CD14-positive monocyte (primary cell): Measurements from ENCODE around the gene GZMB. TPM values are rescaled to one million over a fixed set of nuclear protein-coding genes. Genes with fewer than 3 reads are reported as not detected.

Experiments
- DNase-seq, 3 donors: peaks; one replicate each; pipeline ENCODE4 v3.0.0-alpha.2; 2011 to 2022
- H2AFZ ChIP-seq: 2 replicates; pipeline ENCODE4 v1.6.0; 2012; ENCODE audit warnings: mild to moderate bottlenecking, low read depth, low read length, inconsistent platforms; ENCODE audit not compliant: insufficient read depth, poor library complexity, severe bottlenecking
- H3K27ac ChIP-seq, 2 donors: 1 replicate in 1 of 2; 2 replicates in 1 of 2; pipeline ENCODE4 v1.5.1; 2012 to 2013; ENCODE audit warnings: low read length in 2 of 2, control low read depth in 1 of 2, inconsistent platforms in 1 of 2, low read depth in 1 of 2, mild to moderate bottlenecking in 1 of 2
- H3K27me3 ChIP-seq, 2 donors: one replicate each; pipeline versions ENCODE4 v1.6.0 to v1.6.1; 2011 to 2013; ENCODE audit warnings: low read length in 2 of 2; ENCODE audit not compliant: control insufficient read depth in 2 of 2, insufficient read depth in 2 of 2
- H3K36me3 ChIP-seq, 2 donors: replicated peaks in 1 of 2; 1 replicate in 1 of 2; 2 replicates in 1 of 2; pipeline versions ENCODE4 v1.5.1 to v1.6.1; 2012 to 2013; ENCODE audit warnings: low read length in 2 of 2, control low read depth in 1 of 2, inconsistent platforms in 1 of 2, mild to moderate bottlenecking in 1 of 2; ENCODE audit not compliant: insufficient read depth in 2 of 2, control insufficient read depth in 1 of 2
- H3K4me1 ChIP-seq, 2 donors: 1 replicate in 1 of 2; 2 replicates in 1 of 2; pipeline versions ENCODE4 v1.5.1 to v1.6.1; 2012 to 2013; ENCODE audit warnings: low read length in 2 of 2, control low read depth in 1 of 2, inconsistent platforms in 1 of 2, mild to moderate bottlenecking in 1 of 2, moderate library complexity in 1 of 2; ENCODE audit not compliant: insufficient read depth in 2 of 2, control insufficient read depth in 1 of 2
- H3K4me2 ChIP-seq: replicated peaks from 2 replicates; pipeline ENCODE3; 2012; ENCODE audit warnings: low read length, moderate library complexity, mild to moderate bottlenecking; ENCODE audit not compliant: poor library complexity, severe bottlenecking; ENCODE audit errors: extremely low read depth
- H3K4me3 ChIP-seq, 3 experiments: fragments of 200-600 bp in 1 of 3; sonication (generic) in 1 of 3; replicated peaks in 1 of 3; 1 replicate in 2 of 3; 2 replicates in 1 of 3; pipeline ENCODE4 v1.5.1; 2011 to 2013; ENCODE audit warnings: low read length in 3 of 3, mild to moderate bottlenecking in 3 of 3, control low read depth in 2 of 3, low read depth in 2 of 3, inconsistent platforms in 1 of 3, moderate library complexity in 1 of 3
- H3K79me2 ChIP-seq: 2 replicates; pipeline ENCODE4 v1.6.0; 2012; ENCODE audit warnings: mild to moderate bottlenecking, control low read depth, inconsistent platforms, low read length, moderate library complexity; ENCODE audit not compliant: insufficient read depth
- H3K9ac ChIP-seq: 2 replicates; pipeline ENCODE4 v1.6.0; 2017; ENCODE audit warnings: low read length, mild to moderate bottlenecking; ENCODE audit not compliant: insufficient read depth, poor library complexity, severe bottlenecking
- H3K9me3 ChIP-seq, 2 donors: replicated peaks in 1 of 2; 1 replicate in 1 of 2; 2 replicates in 1 of 2; pipeline versions ENCODE4 v1.5.1 to v1.6.1; 2012 to 2013; ENCODE audit warnings: low read length in 2 of 2, control low read depth in 1 of 2; ENCODE audit not compliant: control insufficient read depth in 1 of 2, insufficient read depth in 1 of 2
- H4K20me1 ChIP-seq: 2 replicates; pipeline ENCODE4 v1.6.0; 2012; ENCODE audit warnings: mild to moderate bottlenecking, low read length, control low read depth, moderate library complexity; ENCODE audit not compliant: insufficient read depth
- H3K27ac Mint-ChIP-seq, 7 donors: one replicate each; pipeline ENCODE4 v1.8.0; 2020; ENCODE audit warnings: mild to moderate bottlenecking in 7 of 7, mixed read lengths in 7 of 7, moderate library complexity in 6 of 7, inconsistent platforms in 2 of 7
- H3K27me3 Mint-ChIP-seq, 3 donors: one replicate each; pipeline ENCODE4 v1.8.0; 2021 to 2022; ENCODE audit warnings: low read depth in 3 of 3, mild to moderate bottlenecking in 3 of 3, mixed read lengths in 3 of 3, moderate library complexity in 3 of 3, inconsistent platforms in 1 of 3
- H3K36me3 Mint-ChIP-seq, 2 donors: one replicate each; pipeline ENCODE4 v1.8.0; 2020; ENCODE audit warnings: mixed read lengths in 2 of 2, inconsistent platforms in 1 of 2, mild to moderate bottlenecking in 1 of 2
- H3K4me1 Mint-ChIP-seq: one replicate; pipeline ENCODE4 v1.8.0; 2020; ENCODE audit warnings: mild to moderate bottlenecking, mixed read lengths
- H3K4me3 Mint-ChIP-seq, 2 donors: one replicate each; pipeline ENCODE4 v1.8.0; 2020; ENCODE audit warnings: mild to moderate bottlenecking in 2 of 2, mixed read lengths in 2 of 2, moderate library complexity in 1 of 2
- H3K9me3 Mint-ChIP-seq, 7 donors: one replicate each; pipeline ENCODE4 v1.8.0; 2020 to 2022; ENCODE audit warnings: mixed read lengths in 7 of 7, mild to moderate bottlenecking in 6 of 7, moderate library complexity in 6 of 7, inconsistent platforms in 2 of 7
- CTCF ChIP-seq: fragments of 200-600 bp; IDR thresholded peaks from one replicate; pipeline ENCODE4 v1.8.0; 2022; ENCODE audit warnings: antibody characterized with exemption, mild to moderate bottlenecking
- WGBS: methylation state at CpG from one replicate; pipeline ENCODE4 v1.1.5; 2013; ENCODE audit warnings: missing lambda C conversion rate; ENCODE audit not compliant: insufficient coverage; 5-methylcytosine and 5-hydroxymethylcytosine counted together
- intact Hi-C, 2 donors: fragments of 100-400 bp; cut with micrococcal nuclease; formaldehyde crosslinking; loops; one replicate each; pipeline versions ENCODE4 v1.15.0 to v1.15.1; 2023
- polyA plus RNA-seq, 3 donors: library from polyadenylated mRNA; depleted of rRNA in 1 of 3; unstranded in 2 of 3; stranded (reverse) in 1 of 3; fragments of 300-500 nt in 2 of 3; fragments of >200 nt in 1 of 3; fragmentation: Illumina TruSeq in 2 of 3; gene quantifications; 1 replicate in 2 of 3; 2 replicates in 1 of 3; pipeline ENCODE4 v1.2.3, GENCODE V29; 2012 to 2021

GZMB gene
- polyA plus RNA-seq, 3 donors = 1.0 to 1.3 TPM; not detected in 1

GRCh38 chr14:24674204-24674970 lies 40.4 kb upstream of the GZMB start:
- Histone ChIP-seq H3K4me2 (peak overlapping the region; percentile 63), H3K4me3 (peak overlapping the region in 1 of 3 experiments; percentile 50), H3K79me2 (no peaks in the 10 kb centered on the region), H3K27ac (peak overlapping the region in 1 of 2 donors; percentile 30), H3K36me3 (no peaks in the 10 kb centered on the region), H2AFZ (no peak overlapping the region), H3K27me3 (no peaks in the 10 kb centered on the region), H3K4me1 (peaks cover 31 to 35% of the 10 kb centered on the region in 2 donors), H3K9ac (no peak overlapping the region), H3K9me3 (no peaks in the 10 kb centered on the region), H4K20me1 (no peaks in the 10 kb centered on the region)
- peak in 2 of 3 donors; percentile 38 to 54 for DNase-seq
- TF ChIP-seq CTCF = no peak
- H3K27ac Mint-ChIP-seq = peak overlapping the region in 3 of 7 donors; percentile 41 to 64 (median 50)
- peaks cover 30% of the 10 kb centered on the region for H3K4me1 Mint-ChIP-seq
- H3K36me3 Mint-ChIP-seq = no peaks in the 10 kb centered on the region
- intact Hi-C loops = no loop called here
- peaks cover 0 to 6% (median 1%) of the 10 kb centered on the region in 3 donors for H3K27me3 Mint-ChIP-seq
- WGBS = 0% methylated on average over 1 of the region's 5 CpGs
- H3K9me3 Mint-ChIP-seq = peaks cover 0 to 2% (median 0%) of the 10 kb centered on the region in 7 donors
- H3K4me3 Mint-ChIP-seq = peak overlapping the region; percentile 24 to 85

- no peaks in the 10 kb centered on the region for H3K36me3 ChIP-seq
- peak overlapping the region in 2 of 3 experiments; percentile 25 to 50 for H3K4me3 ChIP-seq
- H3K79me2 ChIP-seq = no peaks in the 10 kb centered on the region
- no peaks in the 10 kb centered on the region for H4K20me1 ChIP-seq
- no peak overlapping the region for H3K9ac ChIP-seq
- peaks cover 0 to 2% (median 0%) of the 10 kb centered on the region in 7 donors for H3K9me3 Mint-ChIP-seq
- intact Hi-C loops = no loop called here
- H3K27ac ChIP-seq = peak overlapping the region in 1 of 2 donors; percentile 30
- peaks cover 27 to 28% of the 10 kb centered on the region in 2 donors for H3K4me1 ChIP-seq
- peak; percentile 29 to 79 (median 62) for DNase-seq
- peaks cover 0 to 6% (median 1%) of the 10 kb centered on the region in 3 donors for H3K27me3 Mint-ChIP-seq
- H3K4me2 ChIP-seq = peak overlapping the region; percentile 63
- 16% methylated on average over 8 of the region's 9 CpGs for WGBS
- peak overlapping the region; percentile 8 to 85 for H3K4me3 Mint-ChIP-seq
- no peak overlapping the region for H2AFZ ChIP-seq
- no peak for TF ChIP-seq CTCF
- H3K4me1 Mint-ChIP-seq = peaks cover 26% of the 10 kb centered on the region
- no peaks in the 10 kb centered on the region for H3K9me3 ChIP-seq
- H3K27me3 ChIP-seq = no peaks in the 10 kb centered on the region
- no peaks in the 10 kb centered on the region for H3K36me3 Mint-ChIP-seq
- peak overlapping the region; percentile 62 to 85 (median 78) for H3K27ac Mint-ChIP-seq
These were observed 39.7 kb upstream of the GZMB start for GRCh38 chr14:24673534-24674203.
